HEK293 (cell line): ENCODE measurements around the gene NANOGP8.

ENCODE experiments used
- CTCF ChIA-PET: fragments of 350-600 bp; formaldehyde crosslinking; extraction: SDS; loops from one replicate; lab custom pipeline; 2021; ENCODE audit warnings: antibody characterized with exemption; lab: Yijun Ruan, JAX
- POLR2A ChIA-PET: fragments of 300-600 bp; formaldehyde crosslinking; extraction: SDS; loops from one replicate; lab custom pipeline; 2020; ENCODE audit warnings: antibody characterized with exemption, inconsistent platforms; lab: Yijun Ruan, JAX
- H3K27ac ChIP-seq: fragments of 200-500 bp; sonication (Bioruptor generic); 2 replicates; pipeline ENCODE4 v1.5.1; 2014; ENCODE audit warnings: low read depth, low read length, control low read depth, inconsistent platforms; ENCODE audit errors: extremely low read depth
- H3K36me3 ChIP-seq, 2 experiments: fragments of 200-500 bp in 1 of 2; sonication (Bioruptor generic) in 1 of 2; 1 replicate in 1 of 2; 2 replicates in 1 of 2; pipeline ENCODE4 v1.5.1; 2014 to 2017; ENCODE audit warnings: inconsistent platforms in 2 of 2, low read length in 2 of 2; ENCODE audit not compliant: control insufficient read depth in 2 of 2, insufficient read depth in 1 of 2
- H3K4me1 ChIP-seq: fragments of 200-500 bp; sonication (Bioruptor generic); 2 replicates; pipeline ENCODE4 v1.5.1; 2014; ENCODE audit warnings: mild to moderate bottlenecking, low read length, inconsistent platforms; ENCODE audit not compliant: control insufficient read depth, insufficient read depth
- H3K4me3 ChIP-seq: 2 replicates; pipeline ENCODE4 v1.5.1; 2011; ENCODE audit warnings: low read depth, mild to moderate bottlenecking, control low read depth, low read length, moderate library complexity
- H3K9me3 ChIP-seq: fragments of 200-500 bp; sonication (Bioruptor generic); 2 replicates; pipeline ENCODE4 v1.5.1; 2014; ENCODE audit warnings: low read depth, low read length, inconsistent platforms; ENCODE audit not compliant: control insufficient read depth, insufficient read depth
- GLI2 ChIP-seq: fragments of 450-650 bp; formaldehyde crosslinking; IDR thresholded peaks from 2 replicates; pipeline ENCODE4; 2017; ENCODE audit warnings: missing biosample characterization, missing genetic modification characterization, low read depth, borderline replicate concordance
- GLI4 ChIP-seq: fragments of 450-650 bp; formaldehyde crosslinking; IDR thresholded peaks from 2 replicates; pipeline ENCODE4 v1.5.1; 2016; ENCODE audit warnings: missing biosample characterization, missing genetic modification characterization
- KLF1 ChIP-seq: fragments of 450-650 bp; formaldehyde crosslinking; IDR thresholded peaks from 2 replicates; pipeline ENCODE4 v1.5.1; 2016; ENCODE audit warnings: missing biosample characterization, missing genetic modification characterization
- MZF1 ChIP-seq: fragments of 450-650 bp; formaldehyde crosslinking; IDR thresholded peaks from 2 replicates; pipeline ENCODE4 v1.5.1; 2017; ENCODE audit warnings: missing biosample characterization, missing genetic modification characterization, borderline replicate concordance
- RBAK ChIP-seq: fragments of 450-650 bp; formaldehyde crosslinking; IDR thresholded peaks from 2 replicates; pipeline ENCODE4 v1.5.1; 2016; ENCODE audit warnings: missing biosample characterization, missing genetic modification characterization
- SP2 ChIP-seq: fragments of 450-650 bp; formaldehyde crosslinking; IDR thresholded peaks from 2 replicates; pipeline ENCODE4 v1.5.1; 2016; ENCODE audit warnings: missing biosample characterization, missing genetic modification characterization
- ZBTB1 ChIP-seq: fragments of 450-650 bp; formaldehyde crosslinking; IDR thresholded peaks from 2 replicates; pipeline ENCODE4 v1.5.1; 2016; ENCODE audit warnings: missing biosample characterization, missing genetic modification characterization
- ZBTB48 ChIP-seq: fragments of 450-650 bp; formaldehyde crosslinking; IDR thresholded peaks from 2 replicates; pipeline ENCODE4 v1.5.1; 2016; ENCODE audit warnings: missing biosample characterization, missing genetic modification characterization
- ZFP3 ChIP-seq: fragments of 450-650 bp; formaldehyde crosslinking; IDR thresholded peaks from 2 replicates; pipeline ENCODE4 v1.5.1; 2016; ENCODE audit warnings: low read depth, missing biosample characterization, missing genetic modification characterization
- ZNF132 ChIP-seq: fragments of 450-650 bp; formaldehyde crosslinking; IDR thresholded peaks from 2 replicates; pipeline ENCODE4 v1.5.1; 2017; ENCODE audit warnings: missing biosample characterization, missing genetic modification characterization, borderline replicate concordance
- ZNF174 ChIP-seq: fragments of 450-650 bp; formaldehyde crosslinking; IDR thresholded peaks from 2 replicates; pipeline ENCODE4 v1.5.0; 2017; ENCODE audit warnings: missing biosample characterization, mild to moderate bottlenecking, missing genetic modification characterization
- ZNF335 ChIP-seq: fragments of 450-650 bp; formaldehyde crosslinking; conservative IDR thresholded peaks from 2 replicates; pipeline ENCODE4 v1.5.1; 2016; ENCODE audit warnings: missing biosample characterization, missing genetic modification characterization
- ZNF341 ChIP-seq: fragments of 450-650 bp; formaldehyde crosslinking; IDR thresholded peaks from 2 replicates; pipeline ENCODE4; 2016; ENCODE audit warnings: low read depth, missing biosample characterization, missing genetic modification characterization
- ZNF37A ChIP-seq: fragments of 450-650 bp; IDR thresholded peaks from 2 replicates; pipeline ENCODE4 v1.5.1; 2018; ENCODE audit warnings: missing biosample characterization, missing genetic modification characterization
- ZNF391 ChIP-seq: fragments of 450-650 bp; formaldehyde crosslinking; IDR thresholded peaks from 2 replicates; pipeline ENCODE4 v1.5.1; 2016; ENCODE audit warnings: low read depth, missing biosample characterization, missing genetic modification characterization, borderline replicate concordance
- ZNF394 ChIP-seq: fragments of 450-650 bp; formaldehyde crosslinking; IDR thresholded peaks from 2 replicates; pipeline ENCODE4 v1.5.1; 2016; ENCODE audit warnings: missing biosample characterization, missing genetic modification characterization, mild to moderate bottlenecking, moderate library complexity, borderline replicate concordance
- ZNF488 ChIP-seq: fragments of 450-650 bp; formaldehyde crosslinking; IDR thresholded peaks from 2 replicates; pipeline ENCODE4 v1.5.1; 2016; ENCODE audit warnings: missing biosample characterization, missing genetic modification characterization
- ZNF530 ChIP-seq: fragments of 450-650 bp; formaldehyde crosslinking; IDR thresholded peaks from 2 replicates; pipeline ENCODE4 v1.5.1; 2016; ENCODE audit warnings: low read depth, missing biosample characterization, missing genetic modification characterization
- ZNF596 ChIP-seq: fragments of 450-650 bp; IDR thresholded peaks from 2 replicates; pipeline ENCODE4 v1.5.0; 2018; ENCODE audit warnings: missing biosample characterization, mild to moderate bottlenecking, missing genetic modification characterization, moderate library complexity
- ZXDB ChIP-seq: fragments of 450-650 bp; formaldehyde crosslinking; IDR thresholded peaks from 2 replicates; pipeline ENCODE4 v1.5.1; 2016; ENCODE audit warnings: missing biosample characterization, missing genetic modification characterization
- TF ChIP-seq, protein P1 (sequence below): fragments of 450-650 bp; formaldehyde crosslinking; IDR thresholded peaks from 2 replicates; pipeline ENCODE4 v1.5.1; 2016; ENCODE audit warnings: missing biosample characterization, missing genetic modification characterization
- TF ChIP-seq, protein P2 (sequence below): fragments of 450-650 bp; IDR thresholded peaks from 2 replicates; pipeline ENCODE4 v1.5.1; 2018; ENCODE audit warnings: missing biosample characterization, missing genetic modification characterization
- TF ChIP-seq, protein P3 (sequence below): fragments of 450-650 bp; formaldehyde crosslinking; IDR thresholded peaks from 2 replicates; pipeline ENCODE4 v1.5.1; 2017; ENCODE audit warnings: missing biosample characterization, missing genetic modification characterization
- TF ChIP-seq, protein P4 (sequence below): fragments of 450-650 bp; formaldehyde crosslinking; IDR thresholded peaks from 2 replicates; pipeline ENCODE4 v1.5.1; 2017; ENCODE audit warnings: missing biosample characterization, missing genetic modification characterization

The NANOGP8 gene

GRCh38 chr15:35127717-35128116 lies 42.6 kb upstream of the NANOGP8 start (continued):
- TF ChIP-seq ZNF132 (tag by site-specific recombination) (no peak), ZNF391 (no peak), ZNF596 (tag by site-specific recombination) (no peak), MZF1 (tag by site-specific recombination) (no peak), ZNF174 (tag by site-specific recombination) (no peak)
- TF ChIP-seq, protein P1, sequence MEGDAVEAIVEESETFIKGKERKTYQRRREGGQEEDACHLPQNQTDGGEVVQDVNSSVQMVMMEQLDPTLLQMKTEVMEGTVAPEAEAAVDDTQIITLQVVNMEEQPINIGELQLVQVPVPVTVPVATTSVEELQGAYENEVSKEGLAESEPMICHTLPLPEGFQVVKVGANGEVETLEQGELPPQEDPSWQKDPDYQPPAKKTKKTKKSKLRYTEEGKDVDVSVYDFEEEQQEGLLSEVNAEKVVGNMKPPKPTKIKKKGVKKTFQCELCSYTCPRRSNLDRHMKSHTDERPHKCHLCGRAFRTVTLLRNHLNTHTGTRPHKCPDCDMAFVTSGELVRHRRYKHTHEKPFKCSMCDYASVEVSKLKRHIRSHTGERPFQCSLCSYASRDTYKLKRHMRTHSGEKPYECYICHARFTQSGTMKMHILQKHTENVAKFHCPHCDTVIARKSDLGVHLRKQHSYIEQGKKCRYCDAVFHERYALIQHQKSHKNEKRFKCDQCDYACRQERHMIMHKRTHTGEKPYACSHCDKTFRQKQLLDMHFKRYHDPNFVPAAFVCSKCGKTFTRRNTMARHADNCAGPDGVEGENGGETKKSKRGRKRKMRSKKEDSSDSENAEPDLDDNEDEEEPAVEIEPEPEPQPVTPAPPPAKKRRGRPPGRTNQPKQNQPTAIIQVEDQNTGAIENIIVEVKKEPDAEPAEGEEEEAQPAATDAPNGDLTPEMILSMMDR (tag by site-specific recombination), result no peak

DNA sequence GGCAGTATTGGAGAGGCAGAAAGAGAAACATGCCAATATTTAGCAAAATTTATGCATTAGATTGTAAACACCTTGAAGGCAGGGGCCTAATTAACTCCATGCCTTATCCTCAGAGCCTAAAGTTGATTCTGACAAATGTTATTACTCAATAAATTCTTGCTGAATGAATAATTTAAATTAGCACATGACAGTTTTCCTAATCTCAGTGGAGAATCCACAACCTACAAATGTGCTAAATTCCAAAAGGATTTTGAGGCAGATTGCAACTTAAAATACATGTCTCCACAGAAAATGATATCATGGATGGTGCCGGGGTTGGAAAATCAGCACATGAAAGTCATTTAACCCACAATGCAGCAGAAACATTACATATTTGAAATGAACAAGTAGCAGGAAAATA lies 41.1 kb upstream of the NANOGP8 start:
- H3K27ac ChIP-seq, result no peak overlapping the region
- TF ChIP-seq ZBTB1 (no peak), ZBTB48 (tag by site-specific recombination) (no peak), RBAK (no peak), ZNF341 (tag by site-specific recombination) (no peak), ZNF37A (no peak)
- TF ChIP-seq, protein P2, sequence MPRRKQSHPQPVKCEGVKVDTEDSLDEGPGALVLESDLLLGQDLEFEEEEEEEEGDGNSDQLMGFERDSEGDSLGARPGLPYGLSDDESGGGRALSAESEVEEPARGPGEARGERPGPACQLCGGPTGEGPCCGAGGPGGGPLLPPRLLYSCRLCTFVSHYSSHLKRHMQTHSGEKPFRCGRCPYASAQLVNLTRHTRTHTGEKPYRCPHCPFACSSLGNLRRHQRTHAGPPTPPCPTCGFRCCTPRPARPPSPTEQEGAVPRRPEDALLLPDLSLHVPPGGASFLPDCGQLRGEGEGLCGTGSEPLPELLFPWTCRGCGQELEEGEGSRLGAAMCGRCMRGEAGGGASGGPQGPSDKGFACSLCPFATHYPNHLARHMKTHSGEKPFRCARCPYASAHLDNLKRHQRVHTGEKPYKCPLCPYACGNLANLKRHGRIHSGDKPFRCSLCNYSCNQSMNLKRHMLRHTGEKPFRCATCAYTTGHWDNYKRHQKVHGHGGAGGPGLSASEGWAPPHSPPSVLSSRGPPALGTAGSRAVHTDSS, result no peak
- POLR2A ChIA-PET, result no interaction called here
- no peaks in the 10 kb centered on the region for H3K36me3 ChIP-seq
- CTCF ChIA-PET, result no interaction called here
- no peak overlapping the region for H3K4me3 ChIP-seq
- H3K9me3 ChIP-seq, result no peaks in the 10 kb centered on the region
- H3K4me1 ChIP-seq, result no peaks in the 10 kb centered on the region

- H3K4me3 ChIP-seq, result no peak overlapping the region
- H3K9me3 ChIP-seq, result no peaks in the 10 kb centered on the region
- no peaks in the 10 kb centered on the region for H3K4me1 ChIP-seq
- H3K27ac ChIP-seq, result no peak overlapping the region
- ChIA-PET POLR2A (no interaction called here), CTCF (no interaction called here)
- TF ChIP-seq SP2 (tag by site-specific recombination), result no peak
- TF ChIP-seq GLI4 (tag by site-specific recombination), result no peak
- TF ChIP-seq GLI2, result no peak
- no peak for TF ChIP-seq ZNF391
- H3K36me3 ChIP-seq, result no peaks in the 10 kb centered on the region
These were observed 38.6 kb upstream of the NANOGP8 start for GRCh38 chr15:35123743-35124142.

DNA sequence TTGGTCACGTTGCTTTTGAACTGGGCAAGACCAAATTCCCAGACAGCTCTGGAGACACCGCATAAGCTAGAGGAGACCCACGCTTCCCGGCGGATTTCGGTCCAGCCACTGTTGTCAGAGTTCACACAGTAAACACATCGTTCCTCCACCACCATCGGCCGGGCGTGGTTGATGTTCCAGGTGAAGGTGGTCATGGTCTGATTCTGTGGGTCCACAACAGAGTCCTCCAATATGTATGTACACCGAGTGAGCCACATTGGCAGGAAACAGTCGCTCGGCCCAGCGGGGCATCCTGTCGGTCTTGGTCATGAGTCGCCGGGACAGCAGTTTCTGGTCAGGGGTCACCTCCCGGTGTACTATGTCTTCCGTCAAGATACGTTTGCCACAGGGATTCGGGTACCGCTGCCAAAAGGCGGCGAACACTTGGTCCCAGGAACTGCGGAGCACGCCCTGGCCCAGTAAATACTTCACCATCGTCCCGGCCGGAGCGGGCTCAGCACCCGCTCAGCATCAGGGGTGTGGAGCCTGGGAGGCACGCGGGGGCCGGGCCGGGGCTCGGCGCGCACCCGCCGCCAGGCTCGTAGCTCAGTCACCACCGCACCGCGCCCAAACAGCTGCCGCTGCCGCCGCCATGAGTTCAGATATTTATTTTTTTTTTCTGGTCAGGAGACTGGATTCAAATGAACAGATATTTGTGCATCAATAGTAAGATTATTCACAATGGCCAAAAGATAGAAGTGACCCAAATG lies 36.7 kb upstream of the NANOGP8 start:
- no peaks in the 10 kb centered on the region for H3K9me3 ChIP-seq
- no peak overlapping the region for H3K27ac ChIP-seq
- no peak overlapping the region for H3K4me3 ChIP-seq
- ChIA-PET CTCF (no interaction called here), POLR2A (no interaction called here)
- H3K36me3 ChIP-seq, result no peaks in the 10 kb centered on the region
- H3K4me1 ChIP-seq, result no peaks in the 10 kb centered on the region
- TF ChIP-seq, protein P3, sequence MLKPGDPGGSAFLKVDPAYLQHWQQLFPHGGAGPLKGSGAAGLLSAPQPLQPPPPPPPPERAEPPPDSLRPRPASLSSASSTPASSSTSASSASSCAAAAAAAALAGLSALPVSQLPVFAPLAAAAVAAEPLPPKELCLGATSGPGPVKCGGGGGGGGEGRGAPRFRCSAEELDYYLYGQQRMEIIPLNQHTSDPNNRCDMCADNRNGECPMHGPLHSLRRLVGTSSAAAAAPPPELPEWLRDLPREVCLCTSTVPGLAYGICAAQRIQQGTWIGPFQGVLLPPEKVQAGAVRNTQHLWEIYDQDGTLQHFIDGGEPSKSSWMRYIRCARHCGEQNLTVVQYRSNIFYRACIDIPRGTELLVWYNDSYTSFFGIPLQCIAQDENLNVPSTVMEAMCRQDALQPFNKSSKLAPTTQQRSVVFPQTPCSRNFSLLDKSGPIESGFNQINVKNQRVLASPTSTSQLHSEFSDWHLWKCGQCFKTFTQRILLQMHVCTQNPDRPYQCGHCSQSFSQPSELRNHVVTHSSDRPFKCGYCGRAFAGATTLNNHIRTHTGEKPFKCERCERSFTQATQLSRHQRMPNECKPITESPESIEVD, result no peak
- TF ChIP-seq, protein P4, sequence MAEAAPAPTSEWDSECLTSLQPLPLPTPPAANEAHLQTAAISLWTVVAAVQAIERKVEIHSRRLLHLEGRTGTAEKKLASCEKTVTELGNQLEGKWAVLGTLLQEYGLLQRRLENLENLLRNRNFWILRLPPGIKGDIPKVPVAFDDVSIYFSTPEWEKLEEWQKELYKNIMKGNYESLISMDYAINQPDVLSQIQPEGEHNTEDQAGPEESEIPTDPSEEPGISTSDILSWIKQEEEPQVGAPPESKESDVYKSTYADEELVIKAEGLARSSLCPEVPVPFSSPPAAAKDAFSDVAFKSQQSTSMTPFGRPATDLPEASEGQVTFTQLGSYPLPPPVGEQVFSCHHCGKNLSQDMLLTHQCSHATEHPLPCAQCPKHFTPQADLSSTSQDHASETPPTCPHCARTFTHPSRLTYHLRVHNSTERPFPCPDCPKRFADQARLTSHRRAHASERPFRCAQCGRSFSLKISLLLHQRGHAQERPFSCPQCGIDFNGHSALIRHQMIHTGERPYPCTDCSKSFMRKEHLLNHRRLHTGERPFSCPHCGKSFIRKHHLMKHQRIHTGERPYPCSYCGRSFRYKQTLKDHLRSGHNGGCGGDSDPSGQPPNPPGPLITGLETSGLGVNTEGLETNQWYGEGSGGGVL (tag by site-specific recombination), result no peak
- TF ChIP-seq KLF1 (tag by site-specific recombination) (no peak), ZNF488 (tag by site-specific recombination) (no peak), SP2 (tag by site-specific recombination) (no peak), ZFP3 (no peak), ZNF335 (no peak), ZNF530 (no peak), ZXDB (tag by site-specific recombination) (no peak), ZNF394 (tag by site-specific recombination) (no peak)
